Suprapubic skin (tissue), 4 donors: ENCODE measurements around the gene GPRC5C. TPM values are rescaled to one million over a fixed set of nuclear protein-coding genes. Genes with fewer than 3 reads are reported as not detected.

Experiments
- DNase-seq, 2 donors: peaks; one replicate each; pipeline ENCODE4 v3.0.0-alpha.2; 2019; ENCODE audit warnings: low spot score in 2 of 2
- H3K27ac ChIP-seq: fragments of 200-600 bp; sonication (generic); one replicate; pipeline ENCODE4 v1.5.1; 2019
- H3K27me3 ChIP-seq: fragments of 200-600 bp; sonication (generic); one replicate; pipeline ENCODE4 v1.5.1; 2019
- H3K36me3 ChIP-seq: fragments of 200-600 bp; sonication (generic); one replicate; pipeline ENCODE4 v1.5.1; 2019
- H3K4me1 ChIP-seq: fragments of 200-600 bp; sonication (generic); one replicate; pipeline ENCODE4 v1.5.1; 2019
- H3K4me3 ChIP-seq: fragments of 200-600 bp; sonication (generic); one replicate; pipeline ENCODE4 v1.5.1; 2019; ENCODE audit warnings: mild to moderate bottlenecking
- H3K9me3 ChIP-seq: fragments of 200-600 bp; sonication (generic); one replicate; pipeline ENCODE4 v1.5.1; 2019
- EP300 ChIP-seq: sonication (generic); formaldehyde crosslinking; IDR thresholded peaks from one replicate; pipeline ENCODE4 v1.6.1; 2017; ENCODE audit warnings: antibody characterized with exemption
- POLR2A ChIP-seq, 2 donors: fragments of 450-650 bp; IDR thresholded peaks; one replicate each; pipeline ENCODE4 v1.6.1; 2017; ENCODE audit warnings: antibody characterized with exemption in 2 of 2, mild to moderate bottlenecking in 2 of 2, moderate library complexity in 2 of 2
- POLR2AphosphoS5 ChIP-seq, 3 donors: sonication (generic); formaldehyde crosslinking; IDR thresholded peaks; one replicate each; pipeline ENCODE4 v1.6.1; 2017; ENCODE audit warnings: antibody characterized with exemption in 3 of 3
- WGBS: methylation state at CpG from one replicate; pipeline ENCODE4 v1.1.5; 2018; 5-methylcytosine and 5-hydroxymethylcytosine counted together
- total RNA-seq, 4 donors: library from RNA; depleted of rRNA; stranded (reverse); fragments of >200 nt; gene quantifications; one replicate each; pipeline ENCODE4 v1.1.0, GENCODE V29; 2016
- TF ChIP-seq, protein P1 (sequence below), 2 donors: fragments of 200-600 bp in 1 of 2; fragments of 450-650 bp in 1 of 2; sonication (generic) in 1 of 2; IDR thresholded peaks; one replicate each; pipeline ENCODE4 v1.5.1; 2016 to 2019; ENCODE audit warnings: antibody characterized with exemption in 2 of 2, mild to moderate bottlenecking in 1 of 2, moderate library complexity in 1 of 2

GPRC5C gene
- total RNA-seq, 4 donors from 2014 or later, result 72.0 to 106 (median 91.5) TPM

DNA sequence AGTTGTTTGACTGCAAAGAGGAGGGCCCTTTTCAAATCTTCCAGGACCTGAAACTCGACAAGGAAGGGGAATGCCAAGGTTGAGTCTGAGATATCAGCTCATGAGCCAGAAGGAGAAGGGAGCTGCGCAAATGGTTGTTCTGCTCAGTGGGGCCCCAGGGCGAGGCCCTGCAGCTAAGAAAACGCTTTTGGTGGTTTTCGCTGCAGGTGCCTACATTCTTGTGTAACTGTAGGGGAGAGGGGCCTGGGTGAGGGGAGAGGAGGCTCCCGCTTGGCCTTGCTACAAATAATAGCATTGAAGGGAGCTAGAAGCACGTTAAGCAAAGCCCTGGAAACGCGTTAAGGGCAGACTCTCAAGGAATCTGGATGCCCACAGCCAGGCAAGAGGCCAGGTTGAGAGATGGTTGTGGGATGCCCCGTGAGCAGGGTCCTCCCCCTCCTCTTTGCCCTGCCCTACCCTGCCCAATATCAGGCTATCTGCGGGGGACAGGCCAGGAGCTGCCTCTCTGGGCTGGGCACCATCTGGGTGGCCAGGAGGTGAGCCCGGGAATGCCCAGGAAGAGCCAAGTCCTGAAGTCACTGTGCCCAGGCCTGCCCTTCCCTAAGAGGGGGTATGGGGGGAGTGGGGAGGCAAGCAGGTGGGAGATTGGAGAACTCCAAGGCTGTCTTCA, 42.7 kb upstream of the GPRC5C start:
- WGBS, result 53% methylated on average over 11 of the region's 12 CpGs
- H3K27me3 ChIP-seq, result no peaks in the 10 kb centered on the region
- H3K36me3 ChIP-seq, result no peaks in the 10 kb centered on the region
- peaks cover 10% of the 10 kb centered on the region for H3K4me1 ChIP-seq
- H3K27ac ChIP-seq, result no peak overlapping the region
- no peak for DNase-seq
- no peak overlapping the region for H3K4me3 ChIP-seq
- no peaks in the 10 kb centered on the region for H3K9me3 ChIP-seq
- TF ChIP-seq, protein P1, sequence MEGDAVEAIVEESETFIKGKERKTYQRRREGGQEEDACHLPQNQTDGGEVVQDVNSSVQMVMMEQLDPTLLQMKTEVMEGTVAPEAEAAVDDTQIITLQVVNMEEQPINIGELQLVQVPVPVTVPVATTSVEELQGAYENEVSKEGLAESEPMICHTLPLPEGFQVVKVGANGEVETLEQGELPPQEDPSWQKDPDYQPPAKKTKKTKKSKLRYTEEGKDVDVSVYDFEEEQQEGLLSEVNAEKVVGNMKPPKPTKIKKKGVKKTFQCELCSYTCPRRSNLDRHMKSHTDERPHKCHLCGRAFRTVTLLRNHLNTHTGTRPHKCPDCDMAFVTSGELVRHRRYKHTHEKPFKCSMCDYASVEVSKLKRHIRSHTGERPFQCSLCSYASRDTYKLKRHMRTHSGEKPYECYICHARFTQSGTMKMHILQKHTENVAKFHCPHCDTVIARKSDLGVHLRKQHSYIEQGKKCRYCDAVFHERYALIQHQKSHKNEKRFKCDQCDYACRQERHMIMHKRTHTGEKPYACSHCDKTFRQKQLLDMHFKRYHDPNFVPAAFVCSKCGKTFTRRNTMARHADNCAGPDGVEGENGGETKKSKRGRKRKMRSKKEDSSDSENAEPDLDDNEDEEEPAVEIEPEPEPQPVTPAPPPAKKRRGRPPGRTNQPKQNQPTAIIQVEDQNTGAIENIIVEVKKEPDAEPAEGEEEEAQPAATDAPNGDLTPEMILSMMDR (IDR thresholded peaks at IDR 0.05), result no peak
- TF ChIP-seq EP300 (no peak), POLR2AphosphoS5 (IDR thresholded peaks at IDR 0.05) (no peak), POLR2A (IDR thresholded peaks at IDR 0.05) (no peak)

DNA sequence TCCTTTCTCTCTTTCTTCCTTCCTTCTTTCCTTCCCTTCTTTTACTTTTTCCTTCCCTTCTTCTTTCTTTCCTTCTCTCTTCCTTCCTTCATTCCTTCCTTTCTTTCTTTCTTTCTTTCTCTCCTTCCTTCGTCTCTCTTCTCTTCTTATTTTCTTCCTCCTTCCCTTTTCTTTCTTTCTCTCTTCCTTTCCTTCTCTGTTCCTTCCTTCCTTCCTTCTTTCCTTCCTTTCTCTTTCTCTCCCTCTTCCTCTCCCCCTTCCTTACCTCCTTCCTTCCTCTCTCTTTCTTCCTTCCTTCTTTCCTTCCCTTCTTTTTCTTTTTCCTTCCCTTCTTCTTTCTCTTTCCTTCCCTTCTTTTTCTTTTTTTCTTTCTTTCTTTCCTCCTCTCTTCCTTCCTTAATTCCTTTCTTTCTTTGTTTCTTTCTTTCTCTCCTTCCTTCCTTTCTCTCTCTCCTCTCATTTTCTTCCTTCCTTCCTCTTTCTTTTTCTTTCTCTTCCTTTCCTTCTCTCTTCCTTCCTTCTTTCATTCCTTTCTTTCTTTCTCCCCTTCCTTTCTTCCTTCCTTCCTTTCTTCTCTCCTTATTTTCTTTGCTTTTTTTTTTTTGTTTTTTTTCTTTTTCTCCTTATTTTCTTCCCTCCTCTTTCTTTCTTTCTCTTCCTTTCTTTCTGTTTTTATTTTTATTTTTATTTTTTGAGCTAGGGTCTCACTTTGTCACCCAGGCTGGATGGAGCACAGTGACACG, 41.8 kb upstream of the GPRC5C start:
- 72% methylated on average over 2 of the region's 2 CpGs for WGBS

DNA sequence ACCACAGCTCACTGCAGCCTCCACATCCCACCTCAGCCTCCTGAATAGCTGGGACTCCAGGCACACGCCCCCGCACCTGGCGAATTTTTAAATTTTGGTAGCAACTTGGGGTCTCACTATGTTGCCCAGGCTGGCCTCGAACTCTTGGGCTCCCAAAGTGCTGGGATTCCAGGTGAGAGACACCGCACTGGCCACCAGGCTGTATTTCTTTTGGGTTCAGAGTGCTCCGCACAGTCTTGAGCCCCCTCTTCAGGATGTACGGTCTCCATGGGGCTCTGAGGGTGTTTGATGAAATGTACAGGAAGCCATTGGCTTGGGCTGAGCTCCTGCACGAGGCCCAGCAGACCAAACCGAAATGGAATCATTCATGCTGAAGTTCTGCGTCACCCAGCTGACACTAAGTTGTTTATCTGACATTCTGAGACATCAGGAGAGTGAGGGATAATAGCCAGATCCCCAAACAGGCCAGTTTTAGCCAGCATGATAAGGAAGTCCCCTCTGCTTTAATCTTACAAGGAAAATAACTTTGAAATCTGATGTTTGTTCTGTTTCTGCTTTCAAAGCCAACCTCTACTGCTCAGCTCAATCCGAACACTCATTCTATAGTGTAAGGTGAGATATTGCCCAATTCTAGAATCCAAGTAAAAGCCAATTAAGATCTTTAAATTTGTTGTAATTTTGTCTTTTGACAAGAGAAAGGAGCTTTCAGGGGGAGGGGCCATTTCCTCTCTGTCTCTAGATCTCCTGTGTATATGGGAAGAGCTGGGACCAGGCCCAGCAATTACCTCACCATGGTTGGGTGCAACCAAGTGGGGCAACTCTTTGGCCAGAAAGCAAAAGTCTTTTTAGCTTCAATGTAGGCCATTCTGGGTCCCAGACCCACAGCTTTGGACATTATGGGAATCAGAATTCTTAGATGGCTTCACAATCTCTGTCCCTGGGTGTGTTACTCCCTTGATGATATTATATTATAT, 40.9 kb upstream of the GPRC5C start:
- WGBS, result 91% methylated on average over 10 of the region's 11 CpGs
- no peaks in the 10 kb centered on the region for H3K9me3 ChIP-seq
- no peak overlapping the region for H3K4me3 ChIP-seq
- TF ChIP-seq POLR2AphosphoS5 (IDR thresholded peaks at IDR 0.05) (no peak), EP300 (no peak), POLR2A (IDR thresholded peaks at IDR 0.05) (no peak)
- TF ChIP-seq, protein P1 (IDR thresholded peaks at IDR 0.05), result no peak
- H3K27me3 ChIP-seq, result no peaks in the 10 kb centered on the region
- no peak for DNase-seq
- H3K36me3 ChIP-seq, result no peaks in the 10 kb centered on the region
- peaks cover 10% of the 10 kb centered on the region for H3K4me1 ChIP-seq
- H3K27ac ChIP-seq, result no peak overlapping the region

More for the DNA sequence above, 41.8 kb upstream of the GPRC5C start:
- no peak overlapping the region for H3K27ac ChIP-seq
- no peak overlapping the region for H3K4me3 ChIP-seq
- H3K36me3 ChIP-seq, result no peaks in the 10 kb centered on the region
- H3K27me3 ChIP-seq, result no peaks in the 10 kb centered on the region
- TF ChIP-seq POLR2A (IDR thresholded peaks at IDR 0.05) (no peak), POLR2AphosphoS5 (IDR thresholded peaks at IDR 0.05) (no peak), EP300 (no peak)
- TF ChIP-seq, protein P1 (IDR thresholded peaks at IDR 0.05), result no peak
- H3K9me3 ChIP-seq, result no peaks in the 10 kb centered on the region
- peaks cover 10% of the 10 kb centered on the region for H3K4me1 ChIP-seq
- no peak for DNase-seq

DNA sequence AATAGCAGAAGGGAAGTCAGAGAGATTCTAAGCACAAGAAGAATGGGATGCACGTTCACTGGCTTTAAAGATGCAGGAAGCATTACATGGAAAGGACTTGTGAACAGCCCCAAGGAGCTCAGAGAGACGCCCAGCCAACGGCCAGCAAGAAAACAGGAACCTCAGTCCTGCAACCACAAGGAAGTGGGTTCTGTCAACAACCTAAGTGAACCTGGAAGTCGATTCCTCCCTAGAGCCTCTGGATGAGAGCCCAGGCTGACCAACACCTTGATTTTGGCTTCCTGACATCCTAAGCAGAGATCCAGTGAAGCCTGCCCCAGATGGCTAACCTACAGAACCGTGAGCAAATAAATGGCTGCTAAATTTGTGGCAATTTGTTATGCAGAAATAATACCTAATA, 40.1 kb upstream of the GPRC5C start:
- Histone ChIP-seq H3K4me1 (peaks cover 3% of the 10 kb centered on the region), H3K27me3 (no peaks in the 10 kb centered on the region), H3K27ac (no peak overlapping the region), H3K36me3 (no peaks in the 10 kb centered on the region), H3K4me3 (no peak overlapping the region), H3K9me3 (no peaks in the 10 kb centered on the region)
- DNase-seq, result no peak
- TF ChIP-seq POLR2A (IDR thresholded peaks at IDR 0.05), result no peak
- no peak for TF ChIP-seq EP300
- TF ChIP-seq POLR2AphosphoS5 (IDR thresholded peaks at IDR 0.05), result no peak
- TF ChIP-seq, protein P1 (IDR thresholded peaks at IDR 0.05), result no peak
- 73% methylated on average over 5 of the region's 5 CpGs for WGBS
